Skin epidermis (tissue), 12 donors: ENCODE data around the gene BEX3.
A peak's percentile ranks its signal among the peaks of the same experiment; 100 is the strongest.
"Not testable (repeated sequence)": the region's sequence is repeated elsewhere in the genome, so short reads cannot be mapped to it uniquely, and the experiment has no call there.

ENCODE experiments used
- H3K27ac ChIP-seq, 21 experiments: fragments of 200-600 bp; sonication (generic) in 11 of 21; one replicate each; pipeline ENCODE4 v1.5.0; 2020; ENCODE audit warnings: mild to moderate bottlenecking in 3 of 21, inconsistent platforms in 2 of 21, moderate library complexity in 2 of 21
- H3K4me3 ChIP-seq, 7 experiments: fragments of 200-600 bp; sonication (generic) in 2 of 7; one replicate each; pipeline ENCODE4 v1.5.0; 2020; ENCODE audit warnings: inconsistent platforms in 2 of 7, mild to moderate bottlenecking in 2 of 7, moderate library complexity in 1 of 7

BEX3 gene

GRCh38 chrX:103376979-103377324 lies 614 bp downstream of the BEX3 start:
- H3K4me3 ChIP-seq = peak overlapping the region; percentile 46 to 67 (median 60)
- peak overlapping the region in 20 of 21 experiments; percentile 24 to 90 (median 80) for H3K27ac ChIP-seq

- no peak overlapping the region for H3K4me3 ChIP-seq
- no peak overlapping the region for H3K27ac ChIP-seq
These were observed 2.7 kb downstream of the BEX3 start for GRCh38 chrX:103378990-103379389.

GRCh38 chrX:103382877-103383276 lies 6.5 kb downstream of the BEX3 start:
- Histone ChIP-seq H3K27ac (no peak overlapping the region), H3K4me3 (no peak overlapping the region)

- no peak overlapping the region for H3K4me3 ChIP-seq
These were observed 8.3 kb downstream of the BEX3 start for GRCh38 chrX:103384672-103385071.

GRCh38 chrX:103385283-103385830 lies 9.0 kb downstream of the BEX3 start:
- H3K27ac ChIP-seq, H3K4me3 ChIP-seq: not testable (repeated sequence)

More at GRCh38 chrX:103384672-103385071, 8.3 kb downstream of the BEX3 start:
- H3K27ac ChIP-seq = no peak overlapping the region

GRCh38 chrX:103386332-103386731 lies 10.0 kb downstream of the BEX3 start:
- H3K4me3 ChIP-seq = no peak overlapping the region
- H3K27ac ChIP-seq = no peak overlapping the region

GRCh38 chrX:103393487-103393886 lies 17.1 kb downstream of the BEX3 start:
- Histone ChIP-seq H3K27ac (no peak overlapping the region), H3K4me3 (no peak overlapping the region)

- Histone ChIP-seq H3K4me3 (no peak overlapping the region), H3K27ac (no peak overlapping the region)
These were observed 19.8 kb downstream of the BEX3 start for GRCh38 chrX:103396186-103396585.

GRCh38 chrX:103396660-103397059 lies 20.3 kb downstream of the BEX3 start:
- H3K4me3 ChIP-seq = no peak overlapping the region
- no peak overlapping the region for H3K27ac ChIP-seq

GRCh38 chrX:103397707-103398106 lies 21.4 kb downstream of the BEX3 start:
- Histone ChIP-seq H3K27ac (peak overlapping the region in 1 of 21 experiments; percentile 29), H3K4me3 (no peak overlapping the region)

- peak overlapping the region in 2 of 21 experiments; percentile 15 to 29 for H3K27ac ChIP-seq
- H3K4me3 ChIP-seq = no peak overlapping the region
These were observed 22.1 kb downstream of the BEX3 start for GRCh38 chrX:103398421-103398864.

GRCh38 chrX:103399744-103400143 lies 23.4 kb downstream of the BEX3 start:
- Histone ChIP-seq H3K27ac (no peak overlapping the region), H3K4me3 (no peak overlapping the region)

GRCh38 chrX:103400931-103401330 lies 24.6 kb downstream of the BEX3 start:
- no peak overlapping the region for H3K4me3 ChIP-seq
- no peak overlapping the region for H3K27ac ChIP-seq

- Histone ChIP-seq H3K27ac (no peak overlapping the region), H3K4me3 (peak overlapping the region; percentile 16 to 38 (median 27))
These were observed 28.1 kb downstream of the BEX3 start for GRCh38 chrX:103404231-103405008.

- Histone ChIP-seq H3K27ac (no peak overlapping the region), H3K4me3 (peak overlapping the region; percentile 16 to 38 (median 27))
These were observed 28.6 kb downstream of the BEX3 start for GRCh38 chrX:103405009-103405333.

- Histone ChIP-seq H3K4me3 (no peak overlapping the region), H3K27ac (no peak overlapping the region)
These were observed 29.9 kb downstream of the BEX3 start for GRCh38 chrX:103406256-103406655.

- Histone ChIP-seq H3K4me3 (no peak overlapping the region), H3K27ac (no peak overlapping the region)
These were observed 31.4 kb downstream of the BEX3 start for GRCh38 chrX:103407776-103408175.

GRCh38 chrX:103411721-103412120 lies 35.4 kb downstream of the BEX3 start:
- not testable (repeated sequence) for H3K27ac ChIP-seq, H3K4me3 ChIP-seq

GRCh38 chrX:103413705-103414387 lies 37.5 kb downstream of the BEX3 start:
- H3K27ac ChIP-seq = no peak overlapping the region
- H3K4me3 ChIP-seq = no peak overlapping the region

- H3K27ac ChIP-seq = no peak overlapping the region
- H3K4me3 ChIP-seq = no peak overlapping the region
These were observed 38.2 kb downstream of the BEX3 start for GRCh38 chrX:103414561-103414960.

- no peak overlapping the region for H3K27ac ChIP-seq
- no peak overlapping the region for H3K4me3 ChIP-seq
These were observed 38.7 kb downstream of the BEX3 start for GRCh38 chrX:103415068-103415467.
